ENCODE measurements around the gene CTDSPL.

CTDSPL gene

DNA sequence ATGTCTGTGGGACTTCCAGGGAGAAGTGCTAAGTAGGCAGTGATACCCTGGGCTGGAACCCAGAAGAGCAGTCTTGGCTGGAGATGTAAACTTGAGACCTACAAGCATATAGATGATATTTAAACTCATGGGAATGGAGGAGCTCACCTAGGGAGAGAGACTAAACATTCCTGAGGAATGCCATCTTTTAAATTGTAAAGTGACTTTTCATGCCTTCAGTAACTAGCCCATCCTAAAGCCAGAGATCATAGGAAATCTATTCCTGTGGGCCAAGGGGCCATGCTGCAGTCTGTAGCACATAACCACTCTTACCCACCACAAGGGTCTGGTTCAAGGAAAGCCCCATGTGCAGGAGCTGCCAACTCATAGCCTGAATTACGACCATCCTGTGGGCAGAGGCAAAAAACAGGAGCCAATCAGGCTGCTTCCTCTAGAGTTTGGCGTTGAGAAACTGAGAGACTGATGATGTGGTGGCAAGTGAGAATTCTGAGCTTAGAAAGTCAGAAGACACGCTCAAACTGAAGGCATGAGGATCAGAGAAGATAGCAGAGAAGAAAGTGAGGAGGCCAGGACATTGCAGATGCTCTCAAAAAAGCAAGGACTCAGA is 37.5 kb downstream of the CTDSPL start:
- DNase-seq (ENCODE audit: extremely low read depth, insufficient read length), result no peak
- no peak overlapping the region for H3K4me3 ChIP-seq (replicated peaks; ENCODE audit: low read depth, low read length)
- H3K27me3 ChIP-seq (replicated peaks; ENCODE audit: control insufficient read depth, insufficient read depth, low read length), result no peaks in the 10 kb centered on the region; the same call in 1 of the 2 replicates
- TF ChIP-seq, protein P1, sequence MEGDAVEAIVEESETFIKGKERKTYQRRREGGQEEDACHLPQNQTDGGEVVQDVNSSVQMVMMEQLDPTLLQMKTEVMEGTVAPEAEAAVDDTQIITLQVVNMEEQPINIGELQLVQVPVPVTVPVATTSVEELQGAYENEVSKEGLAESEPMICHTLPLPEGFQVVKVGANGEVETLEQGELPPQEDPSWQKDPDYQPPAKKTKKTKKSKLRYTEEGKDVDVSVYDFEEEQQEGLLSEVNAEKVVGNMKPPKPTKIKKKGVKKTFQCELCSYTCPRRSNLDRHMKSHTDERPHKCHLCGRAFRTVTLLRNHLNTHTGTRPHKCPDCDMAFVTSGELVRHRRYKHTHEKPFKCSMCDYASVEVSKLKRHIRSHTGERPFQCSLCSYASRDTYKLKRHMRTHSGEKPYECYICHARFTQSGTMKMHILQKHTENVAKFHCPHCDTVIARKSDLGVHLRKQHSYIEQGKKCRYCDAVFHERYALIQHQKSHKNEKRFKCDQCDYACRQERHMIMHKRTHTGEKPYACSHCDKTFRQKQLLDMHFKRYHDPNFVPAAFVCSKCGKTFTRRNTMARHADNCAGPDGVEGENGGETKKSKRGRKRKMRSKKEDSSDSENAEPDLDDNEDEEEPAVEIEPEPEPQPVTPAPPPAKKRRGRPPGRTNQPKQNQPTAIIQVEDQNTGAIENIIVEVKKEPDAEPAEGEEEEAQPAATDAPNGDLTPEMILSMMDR (IDR thresholded peaks at IDR 0.05; ENCODE audit: insufficient read depth, low read length, poor library complexity, severe bottlenecking), result no peak
- H3K36me3 ChIP-seq (ENCODE audit: control insufficient read depth, insufficient read depth, low read length), result no peaks in the 10 kb centered on the region

DNA sequence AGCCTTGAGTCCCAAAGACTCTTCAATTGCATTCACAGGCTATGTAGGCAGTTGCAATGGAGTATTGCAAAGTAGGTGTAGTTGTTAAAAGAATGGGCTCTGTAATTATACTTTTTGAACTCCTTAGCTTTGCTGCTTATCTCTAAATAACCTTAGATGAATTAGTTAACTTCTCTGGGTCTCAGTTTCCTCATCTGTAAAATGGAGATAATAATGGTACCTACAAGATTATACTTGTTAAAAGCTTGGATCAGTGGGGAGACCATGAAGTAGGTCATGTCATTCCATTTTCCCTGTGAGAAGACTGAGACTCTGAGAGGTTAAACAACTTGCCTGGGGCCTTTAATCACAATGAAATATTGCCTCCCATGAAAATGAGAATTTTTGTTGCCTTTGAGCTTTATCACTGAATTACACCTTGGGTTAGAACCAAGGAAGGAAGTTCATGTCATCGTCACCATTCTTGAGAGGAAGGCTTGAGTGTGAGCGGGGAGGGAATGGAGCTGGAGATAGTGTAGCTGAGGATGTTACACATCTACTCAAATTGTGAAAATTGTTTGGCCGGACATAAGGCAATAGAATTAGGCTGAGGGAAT is 38.1 kb downstream of the CTDSPL start:
- Histone ChIP-seq H3K36me3 (ENCODE audit: control insufficient read depth, insufficient read depth, low read length) (no peaks in the 10 kb centered on the region), H3K4me3 (replicated peaks; ENCODE audit: low read depth, low read length) (no peak overlapping the region), H3K27me3 (replicated peaks; ENCODE audit: control insufficient read depth, insufficient read depth, low read length) (no peaks in the 10 kb centered on the region; the same call in 1 of the 2 replicates)
- TF ChIP-seq, protein P1 (IDR thresholded peaks at IDR 0.05; ENCODE audit: insufficient read depth, low read length, poor library complexity, severe bottlenecking), result no peak
- DNase-seq (ENCODE audit: extremely low read depth, insufficient read length), result no peak

DNA sequence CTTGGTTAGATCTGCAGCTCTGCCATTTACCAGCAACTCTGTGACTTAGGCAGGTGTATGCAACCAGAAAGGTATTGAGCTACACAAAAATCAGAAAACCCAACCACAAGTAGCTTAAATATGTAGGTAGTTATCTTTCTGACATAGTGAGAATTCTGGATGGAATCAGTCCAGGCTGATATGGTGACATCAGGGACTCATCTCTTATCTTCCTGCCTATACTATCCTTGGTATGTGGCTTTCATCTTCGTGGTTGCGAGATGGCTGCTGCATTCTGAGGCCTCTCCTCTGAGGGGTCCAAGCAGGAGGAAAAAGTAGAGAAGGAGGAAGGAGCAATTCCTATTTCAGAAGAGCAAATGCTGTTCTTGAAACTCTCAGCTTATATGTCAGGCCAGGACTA is 40.0 kb downstream of the CTDSPL start:
- DNase-seq (ENCODE audit: extremely low read depth, insufficient read length), result no peak
- Histone ChIP-seq H3K4me3 (replicated peaks; ENCODE audit: low read depth, low read length) (no peak overlapping the region), H3K27me3 (replicated peaks; ENCODE audit: control insufficient read depth, insufficient read depth, low read length) (no peaks in the 10 kb centered on the region; the same call in 1 of the 2 replicates), H3K36me3 (ENCODE audit: control insufficient read depth, insufficient read depth, low read length) (no peaks in the 10 kb centered on the region)
- TF ChIP-seq, protein P1 (IDR thresholded peaks at IDR 0.05; ENCODE audit: insufficient read depth, low read length, poor library complexity, severe bottlenecking), result no peak

DNA sequence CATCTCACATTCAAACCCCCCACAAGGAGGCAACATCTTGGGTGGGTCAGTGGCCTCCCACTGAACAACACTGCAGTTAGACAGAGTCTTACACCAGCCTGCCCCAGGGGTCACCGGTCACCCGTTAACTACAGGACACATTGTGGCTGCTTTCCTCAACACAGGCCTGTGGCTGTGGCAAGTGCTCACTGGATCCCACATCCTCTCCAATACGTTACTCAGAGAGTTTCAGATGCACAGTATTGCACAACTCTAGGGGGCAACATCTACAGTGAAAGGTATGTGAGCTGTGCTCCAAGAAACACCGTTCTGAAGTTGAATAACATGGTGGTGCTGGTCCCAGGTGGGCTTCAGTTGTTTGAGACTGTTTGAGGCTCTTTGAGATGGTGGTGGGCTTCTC is 41.0 kb downstream of the CTDSPL start:
- DNase-seq (ENCODE audit: extremely low read depth, insufficient read length), result no peak
- no peaks in the 10 kb centered on the region for H3K36me3 ChIP-seq (ENCODE audit: control insufficient read depth, insufficient read depth, low read length)
- no peaks in the 10 kb centered on the region; the same call in 1 of the 2 replicates for H3K27me3 ChIP-seq (replicated peaks; ENCODE audit: control insufficient read depth, insufficient read depth, low read length)
- H3K4me3 ChIP-seq (replicated peaks; ENCODE audit: low read depth, low read length), result no peak overlapping the region
- TF ChIP-seq, protein P1 (IDR thresholded peaks at IDR 0.05; ENCODE audit: insufficient read depth, low read length, poor library complexity, severe bottlenecking), result no peak

DNA sequence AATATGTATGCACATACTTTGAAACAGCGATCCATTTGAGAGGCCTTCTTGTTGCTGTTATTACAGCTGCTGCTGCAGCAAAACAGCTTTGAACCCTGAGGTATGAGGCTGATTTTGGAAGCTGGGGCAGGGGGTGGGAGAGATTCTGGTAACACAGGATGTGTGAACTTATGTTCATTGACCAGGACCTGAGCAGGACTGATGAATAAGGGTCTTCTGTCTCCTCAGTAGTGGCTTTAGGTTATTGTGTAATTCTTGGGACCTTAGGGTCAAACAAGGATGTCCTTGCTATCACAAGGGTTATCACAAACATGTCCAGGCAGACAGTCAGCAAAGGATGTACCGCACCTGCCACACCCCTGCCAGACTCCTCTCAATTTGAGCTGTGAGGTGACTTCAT is 41.6 kb downstream of the CTDSPL start:
- TF ChIP-seq, protein P1 (IDR thresholded peaks at IDR 0.05; ENCODE audit: insufficient read depth, low read length, poor library complexity, severe bottlenecking), result no peak
- no peak overlapping the region for H3K4me3 ChIP-seq (replicated peaks; ENCODE audit: low read depth, low read length)
- H3K27me3 ChIP-seq (replicated peaks; ENCODE audit: control insufficient read depth, insufficient read depth, low read length), result no peaks in the 10 kb centered on the region; the same call in 1 of the 2 replicates
- no peak for DNase-seq (ENCODE audit: extremely low read depth, insufficient read length)
- H3K36me3 ChIP-seq (ENCODE audit: control insufficient read depth, insufficient read depth, low read length), result no peaks in the 10 kb centered on the region

Data from GM06990 (cell line).